Esophagus squamous epithelium (tissue), 5 donors: ENCODE results near the gene TMCO1. TPM values are rescaled to one million over a fixed set of nuclear protein-coding genes. Genes with fewer than 3 reads are reported as not detected.
A peak's percentile ranks its signal among the peaks of the same experiment; 100 is the strongest.

Experiments
- DNase-seq: peaks from one replicate; lab custom pipeline; 2025; lab: John Stamatoyannopoulos, UW
- H3K27ac ChIP-seq, 4 donors: fragments of 200-600 bp; sonication (generic); one replicate each; pipeline ENCODE4 v1.5.1; 2016 to 2019; ENCODE audit warnings: mild to moderate bottlenecking in 1 of 4
- H3K27me3 ChIP-seq, 4 donors: fragments of 200-600 bp; sonication (generic); 1 replicate in 3 of 4; 2 replicates in 1 of 4; pipeline versions ENCODE4 v1.5.1 to v1.6.0; 2017 to 2021; ENCODE audit warnings: antibody characterized with exemption in 1 of 4
- H3K36me3 ChIP-seq, 3 donors: fragments of 200-600 bp; sonication (generic); one replicate each; pipeline ENCODE4 v1.5.1; 2016 to 2019
- H3K4me1 ChIP-seq, 3 donors: fragments of 200-600 bp; sonication (generic); one replicate each; pipeline ENCODE4 v1.5.1; 2017 to 2019
- H3K4me3 ChIP-seq, 4 donors: fragments of 200-600 bp; sonication (generic); 1 replicate in 3 of 4; 2 replicates in 1 of 4; pipeline ENCODE4 v1.5.1; 2016 to 2019; ENCODE audit warnings: mild to moderate bottlenecking in 2 of 4, moderate library complexity in 1 of 4
- H3K9me3 ChIP-seq, 3 donors: fragments of 200-600 bp; sonication (generic); one replicate each; pipeline ENCODE4 v1.5.1; 2016 to 2019
- CTCF ChIP-seq, 6 experiments: fragments of 450-650 bp in 4 of 6; fragments of 200-600 bp in 2 of 6; sonication (generic) in 2 of 6; IDR thresholded peaks; one replicate each; pipeline ENCODE4 v1.5.1; 2016 to 2019; ENCODE audit warnings: antibody characterized with exemption in 6 of 6, mild to moderate bottlenecking in 4 of 6, moderate library complexity in 4 of 6
- POLR2A ChIP-seq, 4 donors: fragments of 450-650 bp; IDR thresholded peaks; one replicate each; pipeline ENCODE4 v1.6.1; 2017; ENCODE audit warnings: antibody characterized with exemption in 4 of 4, mild to moderate bottlenecking in 4 of 4, moderate library complexity in 3 of 4
- WGBS, 2 donors: methylation state at CpG; one replicate each; pipeline ENCODE4 v1.1.5; 2018; 5-methylcytosine and 5-hydroxymethylcytosine counted together
- intact Hi-C: fragments of 100-400 bp; cut with DNase I; formaldehyde crosslinking; loops from one replicate; pipeline ENCODE4 v1.15.0; 2022
- total RNA-seq, 4 donors: library from RNA; depleted of rRNA; stranded (reverse); fragments of >200 nt; gene quantifications; one replicate each; pipeline ENCODE4 v1.1.0, GENCODE V29; 2016
- donor health status: DM: yes; HTN: yes; CAD: no.

The TMCO1 gene
- total RNA-seq, 4 donors from 2014 or later: 41.4 to 79.1 (median 50.9) TPM

GRCh38 chr1:165697491-165697880 lies 71.2 kb downstream of the TMCO1 start:
- 12 to 20% methylated on average over 6 to 8 of the region's 8 CpGs for WGBS, 2 donors
- Histone ChIP-seq H3K4me3 (peak overlapping the region; percentile 67 to 98 (median 75)), H3K27me3 (no peaks in the 10 kb centered on the region), H3K27ac (peak overlapping the region; percentile 95 to 99 (median 98)), H3K36me3 (peaks cover 0 to 12% (median 0%) of the 10 kb centered on the region in 3 donors), H3K9me3 (no peaks in the 10 kb centered on the region), H3K4me1 (peaks cover 11 to 42% (median 24%) of the 10 kb centered on the region in 3 donors)
- TF ChIP-seq CTCF (IDR thresholded peaks at IDR 0.05) (no peak), POLR2A (IDR thresholded peaks at IDR 0.05) (no peak)
- DNase-seq: no peak
- intact Hi-C loops: no loop called here

DNA sequence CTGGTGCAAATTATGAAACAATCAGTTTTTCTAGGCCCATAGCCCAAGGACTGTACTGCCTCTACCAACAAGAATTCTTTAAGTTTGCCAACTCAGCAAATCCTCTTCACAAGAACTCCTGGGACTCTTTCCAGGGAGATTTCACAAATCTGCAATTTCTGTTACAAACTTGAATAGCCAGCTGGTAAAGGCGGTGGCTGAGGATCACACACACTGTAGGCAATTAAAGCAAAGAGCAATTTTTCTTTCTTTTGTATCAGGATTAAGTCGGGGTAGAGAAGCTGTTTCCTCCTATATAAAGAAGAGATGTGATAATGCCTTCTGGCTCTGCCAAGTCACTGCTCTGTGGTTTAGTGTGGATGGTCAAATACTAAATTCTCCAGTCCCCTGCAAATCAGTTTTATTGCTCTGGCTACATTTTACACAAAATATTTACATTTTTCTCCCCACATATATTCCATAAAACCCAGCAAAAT lies 72.0 kb downstream of the TMCO1 start:
- Histone ChIP-seq H3K9me3 (no peaks in the 10 kb centered on the region), H3K4me1 (peaks cover 11 to 42% (median 24%) of the 10 kb centered on the region in 3 donors), H3K27me3 (no peaks in the 10 kb centered on the region), H3K27ac (peak overlapping the region; percentile 71 to 99 (median 96)), H3K36me3 (peaks cover 0 to 18% (median 0%) of the 10 kb centered on the region in 3 donors), H3K4me3 (peak overlapping the region; percentile 67 to 98 (median 75))
- WGBS, 2 donors: 0 to 6% methylated on average over 2 of the region's 2 CpGs
- no peak for DNase-seq
- TF ChIP-seq POLR2A (IDR thresholded peaks at IDR 0.05) (no peak), CTCF (IDR thresholded peaks at IDR 0.05) (no peak)
- intact Hi-C loops: no loop called here

- DNase-seq: no peak
- H3K4me1 ChIP-seq: peaks cover 11 to 42% (median 24%) of the 10 kb centered on the region in 3 donors
- intact Hi-C loops: no loop called here
- WGBS, 2 donors: 33 to 44% methylated on average over 7 of the region's 7 CpGs
- H3K4me3 ChIP-seq: no peak overlapping the region
- no peaks in the 10 kb centered on the region for H3K9me3 ChIP-seq
- H3K36me3 ChIP-seq: peaks cover 0 to 32% (median 0%) of the 10 kb centered on the region in 3 donors
- TF ChIP-seq CTCF (IDR thresholded peaks at IDR 0.05) (no peak), POLR2A (IDR thresholded peaks at IDR 0.05) (no peak)
- no peaks in the 10 kb centered on the region for H3K27me3 ChIP-seq
- peak overlapping the region in 3 of 4 donors; percentile 46 to 99 (median 97) for H3K27ac ChIP-seq
Measured at GRCh38 chr1:165695031-165695430, 73.6 kb downstream of the TMCO1 start.

- H3K9me3 ChIP-seq: no peaks in the 10 kb centered on the region
- TF ChIP-seq CTCF (IDR thresholded peaks at IDR 0.05): no peak
- TF ChIP-seq POLR2A (IDR thresholded peaks at IDR 0.05): no peak
- H3K27ac ChIP-seq: no peak overlapping the region
- no peak for DNase-seq
- no peak overlapping the region for H3K4me3 ChIP-seq
- 92 to 97% methylated on average over 5 of the region's 5 CpGs for WGBS, 2 donors
- H3K27me3 ChIP-seq: no peaks in the 10 kb centered on the region
- peaks cover 0 to 87% (median 0%) of the 10 kb centered on the region in 3 donors for H3K36me3 ChIP-seq
- peaks cover 0 to 24% (median 0%) of the 10 kb centered on the region in 3 donors for H3K4me1 ChIP-seq
- intact Hi-C loops: no loop called here
Measured at GRCh38 chr1:165688046-165688445, 80.6 kb downstream of the TMCO1 start.

DNA sequence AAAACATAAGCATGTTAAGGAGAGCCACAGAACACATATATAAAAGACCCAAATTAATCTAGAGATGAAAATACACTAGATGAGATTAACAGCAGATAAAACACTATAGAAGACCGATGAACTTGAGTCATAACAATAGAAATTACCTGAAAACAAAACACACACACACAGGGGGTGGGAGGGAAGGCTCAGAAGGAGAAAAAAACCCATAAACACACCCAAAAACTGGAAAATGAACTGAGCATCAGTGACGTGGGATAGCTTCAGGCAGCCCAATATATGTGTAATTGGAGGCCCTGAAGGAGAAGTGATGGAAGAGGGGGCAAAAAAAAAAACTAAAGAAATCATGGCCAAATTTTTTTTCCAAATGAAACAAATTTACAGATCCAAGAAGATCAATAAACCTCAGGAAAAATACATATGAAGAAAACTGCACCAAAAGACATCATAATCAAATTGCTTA lies 81.7 kb downstream of the TMCO1 start:
- 60 to 69% methylated on average over 2 of the region's 2 CpGs for WGBS, 2 donors
- no peak for DNase-seq
- Histone ChIP-seq H3K4me1 (peaks cover 0 to 24% (median 0%) of the 10 kb centered on the region in 3 donors), H3K4me3 (no peak overlapping the region), H3K36me3 (peaks cover 0 to 95% (median 8%) of the 10 kb centered on the region in 3 donors), H3K9me3 (no peaks in the 10 kb centered on the region), H3K27ac (no peak overlapping the region), H3K27me3 (no peaks in the 10 kb centered on the region)
- intact Hi-C loops: no loop called here
- TF ChIP-seq CTCF (IDR thresholded peaks at IDR 0.05) (no peak), POLR2A (IDR thresholded peaks at IDR 0.05) (no peak)
